ENCODE measurements around the gene FMNL2.

GRCh38 chr2:152500772-152501171, 165.8 kb downstream of the FMNL2 start:
- TF ChIP-seq CTCF (conservative IDR thresholded peaks at IDR 0.05; ENCODE audit: low read depth, low read length) = no peak
- TF ChIP-seq POLR2A (IDR thresholded peaks at IDR 0.05; ENCODE audit: low read depth, low read length) = no peak
- no peak for TF ChIP-seq BHLHE40 (IDR thresholded peaks at IDR 0.05; ENCODE audit: low read depth, low read length)
- TF ChIP-seq FOS (IDR thresholded peaks at IDR 0.05; ENCODE audit: low read depth, low read length) = no peak
- TF ChIP-seq ELK1 (IDR thresholded peaks at IDR 0.05; ENCODE audit: borderline replicate concordance, low read depth, low read length) = no peak
- no peak for TF ChIP-seq RAD21 (IDR thresholded peaks at IDR 0.05; ENCODE audit: low read length)

Data from IMR-90 (cell line).